ENCODE data around the gene SULT1A2.

DNA sequence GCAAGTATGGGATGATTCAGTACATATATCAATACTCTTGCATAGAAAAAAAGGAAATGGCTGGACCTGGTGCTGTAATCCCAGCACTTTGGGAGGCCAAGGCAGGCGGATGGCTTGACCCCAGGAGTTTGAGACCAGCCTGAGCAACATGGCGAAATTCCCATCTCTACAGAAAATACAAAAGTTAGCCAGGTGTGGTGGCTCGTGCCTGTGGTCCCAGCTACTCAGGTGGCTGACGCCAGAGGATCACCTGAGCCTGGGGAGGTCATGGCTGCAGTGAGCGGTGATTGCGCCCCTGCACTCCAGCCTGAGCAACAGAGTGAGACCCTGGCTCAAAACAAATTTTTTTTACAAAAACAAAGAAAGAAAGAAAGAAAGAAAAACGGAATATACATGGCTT, 50.2 kb downstream of the SULT1A2 start:
- TF ChIP-seq, protein P1, sequence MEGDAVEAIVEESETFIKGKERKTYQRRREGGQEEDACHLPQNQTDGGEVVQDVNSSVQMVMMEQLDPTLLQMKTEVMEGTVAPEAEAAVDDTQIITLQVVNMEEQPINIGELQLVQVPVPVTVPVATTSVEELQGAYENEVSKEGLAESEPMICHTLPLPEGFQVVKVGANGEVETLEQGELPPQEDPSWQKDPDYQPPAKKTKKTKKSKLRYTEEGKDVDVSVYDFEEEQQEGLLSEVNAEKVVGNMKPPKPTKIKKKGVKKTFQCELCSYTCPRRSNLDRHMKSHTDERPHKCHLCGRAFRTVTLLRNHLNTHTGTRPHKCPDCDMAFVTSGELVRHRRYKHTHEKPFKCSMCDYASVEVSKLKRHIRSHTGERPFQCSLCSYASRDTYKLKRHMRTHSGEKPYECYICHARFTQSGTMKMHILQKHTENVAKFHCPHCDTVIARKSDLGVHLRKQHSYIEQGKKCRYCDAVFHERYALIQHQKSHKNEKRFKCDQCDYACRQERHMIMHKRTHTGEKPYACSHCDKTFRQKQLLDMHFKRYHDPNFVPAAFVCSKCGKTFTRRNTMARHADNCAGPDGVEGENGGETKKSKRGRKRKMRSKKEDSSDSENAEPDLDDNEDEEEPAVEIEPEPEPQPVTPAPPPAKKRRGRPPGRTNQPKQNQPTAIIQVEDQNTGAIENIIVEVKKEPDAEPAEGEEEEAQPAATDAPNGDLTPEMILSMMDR (IDR thresholded peaks at IDR 0.05), result no peak
- no peak for TF ChIP-seq EP300 (IDR thresholded peaks at IDR 0.05)
